ENCODE data around the gene PCMTD2. TPM values are rescaled to one million over a fixed set of nuclear protein-coding genes. Genes with fewer than 3 reads are reported as not detected.

PCMTD2 gene
- total RNA-seq, 1 donor from 2014 or later, result 19.0 TPM

GRCh38 chr20:64236137-64237088 lies 19.1 kb upstream of the PCMTD2 start:
- TF ChIP-seq CTCF (IDR thresholded peaks at IDR 0.05; ENCODE audit: insufficient read depth, low read length, severe bottlenecking), result no peak
- DNase-seq (ENCODE audit: low read depth), result no peak
- no peaks in the 10 kb centered on the region for H3K27me3 ChIP-seq (ENCODE audit: control insufficient read depth, insufficient read depth, low read length)
- no peaks in the 10 kb centered on the region for H3K36me3 ChIP-seq (ENCODE audit: control insufficient read depth, insufficient read depth, low read length)
- no peak for FAIRE-seq
- H3K4me3 ChIP-seq (ENCODE audit: low read depth, low read length), result no peak overlapping the region

GRCh38 chr20:64237316-64237715 lies 18.2 kb upstream of the PCMTD2 start:
- no peaks in the 10 kb centered on the region for H3K27me3 ChIP-seq (ENCODE audit: control insufficient read depth, insufficient read depth, low read length)
- no peak overlapping the region for H3K4me3 ChIP-seq (ENCODE audit: low read depth, low read length)
- FAIRE-seq (no peak), DNase-seq (ENCODE audit: low read depth) (no peak)
- H3K36me3 ChIP-seq (ENCODE audit: control insufficient read depth, insufficient read depth, low read length), result no peaks in the 10 kb centered on the region
- no peak for TF ChIP-seq CTCF (IDR thresholded peaks at IDR 0.05; ENCODE audit: insufficient read depth, low read length, severe bottlenecking)

DNA sequence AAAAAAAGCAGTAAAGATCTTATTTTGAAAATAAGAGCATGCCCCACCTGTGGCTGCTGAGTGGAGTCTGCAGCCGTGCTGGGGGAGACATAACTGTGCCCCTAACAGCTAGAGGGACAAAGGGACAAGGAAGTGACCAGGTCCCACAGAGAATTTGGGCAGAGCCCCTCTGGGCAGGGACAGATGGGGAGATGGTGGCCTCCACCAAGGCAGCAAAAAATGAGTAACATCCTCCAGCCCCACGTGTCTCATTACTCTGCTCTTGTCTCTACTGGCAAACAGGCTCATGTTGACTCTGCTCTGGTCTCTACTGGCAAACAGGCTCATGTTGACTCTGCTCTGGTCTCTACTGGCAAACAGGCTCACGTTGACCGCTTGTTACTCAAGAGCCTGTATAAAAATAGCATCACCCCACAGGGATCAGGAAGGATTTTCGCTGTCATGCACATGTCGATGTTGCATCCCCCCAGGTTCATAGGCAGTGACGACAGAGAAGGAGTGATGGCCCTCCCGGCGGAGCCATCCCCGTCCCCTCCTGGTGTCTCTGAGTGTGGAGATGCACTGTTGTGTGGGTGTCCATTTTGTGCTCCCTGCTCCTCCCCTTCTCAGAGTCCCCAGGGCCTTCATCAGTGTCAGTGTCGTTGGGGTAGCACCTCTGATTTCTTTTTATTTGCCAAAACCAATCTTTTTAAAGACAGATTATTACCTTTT lies 17.3 kb upstream of the PCMTD2 start:
- no peaks in the 10 kb centered on the region for H3K36me3 ChIP-seq (ENCODE audit: control insufficient read depth, insufficient read depth, low read length)
- FAIRE-seq (peak; percentile 7), DNase-seq (ENCODE audit: low read depth) (no peak)
- no peaks in the 10 kb centered on the region for H3K27me3 ChIP-seq (ENCODE audit: control insufficient read depth, insufficient read depth, low read length)
- H3K4me3 ChIP-seq (ENCODE audit: low read depth, low read length), result no peak overlapping the region
- no peak for TF ChIP-seq CTCF (IDR thresholded peaks at IDR 0.05; ENCODE audit: insufficient read depth, low read length, severe bottlenecking)

GRCh38 chr20:64238851-64239387 lies 16.6 kb upstream of the PCMTD2 start:
- H3K27me3 ChIP-seq (ENCODE audit: control insufficient read depth, insufficient read depth, low read length), result no peaks in the 10 kb centered on the region
- H3K36me3 ChIP-seq (ENCODE audit: control insufficient read depth, insufficient read depth, low read length), result no peaks in the 10 kb centered on the region
- H3K4me3 ChIP-seq (ENCODE audit: low read depth, low read length), result no peak overlapping the region
- no peak for TF ChIP-seq CTCF (IDR thresholded peaks at IDR 0.05; ENCODE audit: insufficient read depth, low read length, severe bottlenecking)
- no peak for DNase-seq (ENCODE audit: low read depth)
- no peak for FAIRE-seq

- no peaks in the 10 kb centered on the region for H3K27me3 ChIP-seq (ENCODE audit: control insufficient read depth, insufficient read depth, low read length)
- H3K36me3 ChIP-seq (ENCODE audit: control insufficient read depth, insufficient read depth, low read length), result no peaks in the 10 kb centered on the region
- no peak for TF ChIP-seq CTCF (IDR thresholded peaks at IDR 0.05; ENCODE audit: insufficient read depth, low read length, severe bottlenecking)
- no peak overlapping the region for H3K4me3 ChIP-seq (ENCODE audit: low read depth, low read length)
- FAIRE-seq (no peak), DNase-seq (ENCODE audit: low read depth) (no peak)
These were observed 15.9 kb upstream of the PCMTD2 start for GRCh38 chr20:64239449-64240242.
